Gastroesophageal sphincter (tissue), 4 donors: ENCODE results near the gene TIMP4. TPM values are rescaled to one million over a fixed set of nuclear protein-coding genes. Genes with fewer than 3 reads are reported as not detected.
A peak's percentile ranks its signal among the peaks of the same experiment; 100 is the strongest.

Experiments
- ATAC-seq: fragments of 150-250 bp; one replicate; pipeline ENCODE4 v1.9.1; 2016; ENCODE audit warnings: mild to moderate bottlenecking, moderate library complexity
- H3K27ac ChIP-seq, 4 donors: fragments of 200-600 bp; sonication (generic) in 3 of 4; 1 replicate in 3 of 4; 2 replicates in 1 of 4; pipeline ENCODE4 v1.5.1; 2016 to 2019
- H3K27me3 ChIP-seq: fragments of 200-600 bp; sonication (generic); one replicate; pipeline ENCODE4 v1.5.1; 2019
- H3K36me3 ChIP-seq, 2 donors: fragments of 200-600 bp; sonication (generic); one replicate each; pipeline ENCODE4 v1.5.1; 2019; ENCODE audit warnings: control low read depth in 1 of 2
- H3K4me1 ChIP-seq, 3 donors: fragments of 200-600 bp; sonication (generic); 1 replicate in 2 of 3; 2 replicates in 1 of 3; pipeline ENCODE4 v1.5.1; 2016 to 2019; ENCODE audit warnings: control low read depth in 2 of 3
- H3K4me3 ChIP-seq, 2 donors: fragments of 200-600 bp; sonication (generic); one replicate each; pipeline ENCODE4 v1.5.1; 2019; ENCODE audit warnings: mild to moderate bottlenecking in 1 of 2, moderate library complexity in 1 of 2
- H3K9me3 ChIP-seq, 3 donors: fragments of 200-600 bp; sonication (generic); one replicate each; pipeline ENCODE4 v1.5.1; 2017 to 2019; ENCODE audit warnings: control low read depth in 2 of 3
- EP300 ChIP-seq: sonication (generic); formaldehyde crosslinking; IDR thresholded peaks from one replicate; pipeline ENCODE4 v1.6.1; 2017; ENCODE audit warnings: antibody characterized with exemption, mild to moderate bottlenecking
- POLR2A ChIP-seq, 2 donors: fragments of 450-650 bp; IDR thresholded peaks; one replicate each; pipeline ENCODE4 v1.6.1; 2017; ENCODE audit warnings: antibody characterized with exemption in 2 of 2, mild to moderate bottlenecking in 2 of 2, moderate library complexity in 1 of 2
- POLR2AphosphoS5 ChIP-seq: sonication (generic); formaldehyde crosslinking; IDR thresholded peaks from one replicate; pipeline ENCODE4 v1.6.1; 2017; ENCODE audit warnings: antibody characterized with exemption
- WGBS, 2 donors: methylation state at CpG; one replicate each; pipeline ENCODE4 v1.1.5; 2018; ENCODE audit warnings: low coverage in 1 of 2; 5-methylcytosine and 5-hydroxymethylcytosine counted together
- total RNA-seq, 4 donors: library from RNA; depleted of rRNA; stranded (reverse); fragments of >200 nt; gene quantifications; one replicate each; pipeline ENCODE4 v1.1.0, GENCODE V29; 2016
- TF ChIP-seq, protein P1 (sequence below), 4 experiments: fragments of 200-600 bp in 2 of 4; fragments of 450-650 bp in 2 of 4; sonication (generic) in 1 of 4; IDR thresholded peaks; one replicate each; pipeline ENCODE4 v1.5.1; 2017 to 2019; ENCODE audit warnings: antibody characterized with exemption in 4 of 4, mild to moderate bottlenecking in 2 of 4, moderate library complexity in 2 of 4

Gene TIMP4
- total RNA-seq, 4 donors from 2014 or later: 16.5 to 35.1 (median 29.2) TPM

DNA sequence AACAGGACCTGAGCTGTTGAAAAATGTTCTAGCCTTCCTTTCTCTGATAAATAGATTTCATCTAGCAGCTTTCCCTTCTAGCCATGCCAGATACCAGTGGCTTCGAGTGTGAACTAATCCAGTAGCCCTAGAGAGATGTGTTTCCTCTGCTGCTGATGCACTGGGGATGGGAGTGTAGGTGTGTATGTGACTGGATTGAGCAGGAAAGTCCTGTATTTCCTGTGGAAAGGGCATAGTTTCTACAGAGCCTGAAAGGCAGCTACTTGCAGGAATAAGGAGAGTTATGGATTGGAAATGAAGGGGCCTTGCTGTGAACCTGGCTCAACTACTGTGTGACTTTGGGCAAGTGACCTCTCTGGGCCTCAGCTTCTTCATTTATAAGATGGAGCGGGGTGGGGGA lies 8.6 kb downstream of the TIMP4 start:
- ATAC-seq: no peak
- Histone ChIP-seq H3K27ac (peak overlapping the region in 1 of 4 donors; percentile 12), H3K4me3 (no peak overlapping the region), H3K9me3 (no peaks in the 10 kb centered on the region), H3K4me1 (peaks cover 0 to 14% (median 0%) of the 10 kb centered on the region in 3 donors), H3K27me3 (no peaks in the 10 kb centered on the region), H3K36me3 (peaks cover 0 to 26% of the 10 kb centered on the region in 2 donors)
- 69 to 100% methylated on average over 1 to 2 of the region's 2 CpGs for WGBS, 2 donors
- TF ChIP-seq EP300: no peak
- no peak for TF ChIP-seq POLR2A (IDR thresholded peaks at IDR 0.05)
- TF ChIP-seq, protein P1, sequence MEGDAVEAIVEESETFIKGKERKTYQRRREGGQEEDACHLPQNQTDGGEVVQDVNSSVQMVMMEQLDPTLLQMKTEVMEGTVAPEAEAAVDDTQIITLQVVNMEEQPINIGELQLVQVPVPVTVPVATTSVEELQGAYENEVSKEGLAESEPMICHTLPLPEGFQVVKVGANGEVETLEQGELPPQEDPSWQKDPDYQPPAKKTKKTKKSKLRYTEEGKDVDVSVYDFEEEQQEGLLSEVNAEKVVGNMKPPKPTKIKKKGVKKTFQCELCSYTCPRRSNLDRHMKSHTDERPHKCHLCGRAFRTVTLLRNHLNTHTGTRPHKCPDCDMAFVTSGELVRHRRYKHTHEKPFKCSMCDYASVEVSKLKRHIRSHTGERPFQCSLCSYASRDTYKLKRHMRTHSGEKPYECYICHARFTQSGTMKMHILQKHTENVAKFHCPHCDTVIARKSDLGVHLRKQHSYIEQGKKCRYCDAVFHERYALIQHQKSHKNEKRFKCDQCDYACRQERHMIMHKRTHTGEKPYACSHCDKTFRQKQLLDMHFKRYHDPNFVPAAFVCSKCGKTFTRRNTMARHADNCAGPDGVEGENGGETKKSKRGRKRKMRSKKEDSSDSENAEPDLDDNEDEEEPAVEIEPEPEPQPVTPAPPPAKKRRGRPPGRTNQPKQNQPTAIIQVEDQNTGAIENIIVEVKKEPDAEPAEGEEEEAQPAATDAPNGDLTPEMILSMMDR (IDR thresholded peaks at IDR 0.05): no peak
- no peak for TF ChIP-seq POLR2AphosphoS5

DNA sequence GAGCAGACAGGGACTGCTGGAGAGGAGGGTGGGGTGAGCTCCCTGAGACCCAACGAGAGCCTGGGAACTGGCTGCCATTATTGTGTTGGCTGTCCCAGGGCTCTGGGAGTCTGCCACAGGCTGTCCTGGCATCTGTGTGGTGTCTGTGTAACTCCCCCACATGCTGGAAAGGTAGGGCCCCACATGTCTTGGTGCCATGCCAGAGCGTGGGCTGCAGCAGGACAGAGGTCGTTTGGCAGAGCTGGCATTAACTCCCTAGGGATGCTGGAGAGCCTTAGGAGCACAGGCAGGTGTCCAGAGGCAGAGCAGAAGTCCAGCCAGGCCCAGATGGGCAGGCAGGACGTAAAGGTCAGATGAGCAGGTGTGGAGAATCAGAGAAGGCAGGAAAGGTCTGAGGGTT lies 9.7 kb downstream of the TIMP4 start:
- TF ChIP-seq POLR2AphosphoS5 (no peak), POLR2A (IDR thresholded peaks at IDR 0.05) (no peak), EP300 (no peak)
- TF ChIP-seq, protein P1 (IDR thresholded peaks at IDR 0.05): no peak
- no peak for ATAC-seq
- 40 to 54% methylated on average over 1 to 2 of the region's 4 CpGs for WGBS, 2 donors

DNA sequence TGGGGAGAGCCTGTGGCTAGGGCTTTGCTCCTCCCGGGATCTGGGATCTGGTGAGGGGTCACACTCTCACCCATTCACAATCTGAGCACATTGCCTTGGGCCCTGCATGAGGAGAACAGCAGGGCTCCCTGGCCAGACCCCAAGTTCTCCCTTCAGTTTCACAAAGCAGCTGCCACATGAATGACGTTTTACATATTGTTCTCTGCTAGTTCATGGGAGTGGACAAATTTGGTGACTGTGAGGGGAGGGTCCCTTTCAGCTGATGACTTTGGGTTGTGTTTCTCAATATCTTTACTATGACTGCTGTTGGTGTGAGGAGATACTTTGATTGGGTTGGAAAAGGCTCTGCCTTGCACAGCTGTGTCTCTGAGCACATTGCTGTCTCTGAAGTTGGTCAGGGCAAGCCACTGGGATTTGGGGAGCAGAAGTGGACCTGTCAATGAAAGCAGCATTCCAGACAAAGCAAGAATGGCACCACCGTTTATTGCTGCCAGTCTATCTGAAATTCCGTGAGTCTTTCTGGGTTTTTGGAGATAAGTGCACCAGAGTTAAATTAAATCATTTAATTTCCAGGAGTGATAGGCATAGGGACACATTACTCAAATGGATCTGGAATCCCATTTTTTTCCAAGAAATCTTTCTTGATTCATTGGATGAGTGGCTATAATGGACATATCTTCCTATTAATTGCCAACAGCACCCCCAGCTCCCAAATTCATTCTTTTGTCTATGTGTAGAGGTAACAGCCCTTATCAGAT lies 10.3 kb downstream of the TIMP4 start:
- peak overlapping the region in 1 of 2 donors; percentile 12 for H3K4me3 ChIP-seq
- peaks cover 0 to 22% of the 10 kb centered on the region in 2 donors for H3K36me3 ChIP-seq
- peak; percentile 16 for ATAC-seq
- peak overlapping the region in 3 of 4 donors; percentile 16 to 54 (median 41) for H3K27ac ChIP-seq
- no peaks in the 10 kb centered on the region for H3K27me3 ChIP-seq
- peaks cover 0 to 32% (median 7%) of the 10 kb centered on the region in 3 donors for H3K4me1 ChIP-seq
- WGBS, 2 donors: 80 to 87% methylated on average over 2 to 3 of the region's 4 CpGs
- no peaks in the 10 kb centered on the region for H3K9me3 ChIP-seq
- TF ChIP-seq POLR2A (IDR thresholded peaks at IDR 0.05) (no peak), POLR2AphosphoS5 (peak; percentile 25), EP300 (no peak)
- TF ChIP-seq, protein P1 (IDR thresholded peaks at IDR 0.05): no peak

More for the DNA sequence above, 9.7 kb downstream of the TIMP4 start:
- peak overlapping the region in 1 of 2 donors; percentile 12 for H3K4me3 ChIP-seq
- H3K27me3 ChIP-seq: no peaks in the 10 kb centered on the region
- H3K9me3 ChIP-seq: no peaks in the 10 kb centered on the region
- H3K4me1 ChIP-seq: peaks cover 0 to 25% (median 7%) of the 10 kb centered on the region in 3 donors
- H3K27ac ChIP-seq: peak overlapping the region in 3 of 4 donors; percentile 16 to 54 (median 41)
- H3K36me3 ChIP-seq: peaks cover 0 to 26% of the 10 kb centered on the region in 2 donors

DNA sequence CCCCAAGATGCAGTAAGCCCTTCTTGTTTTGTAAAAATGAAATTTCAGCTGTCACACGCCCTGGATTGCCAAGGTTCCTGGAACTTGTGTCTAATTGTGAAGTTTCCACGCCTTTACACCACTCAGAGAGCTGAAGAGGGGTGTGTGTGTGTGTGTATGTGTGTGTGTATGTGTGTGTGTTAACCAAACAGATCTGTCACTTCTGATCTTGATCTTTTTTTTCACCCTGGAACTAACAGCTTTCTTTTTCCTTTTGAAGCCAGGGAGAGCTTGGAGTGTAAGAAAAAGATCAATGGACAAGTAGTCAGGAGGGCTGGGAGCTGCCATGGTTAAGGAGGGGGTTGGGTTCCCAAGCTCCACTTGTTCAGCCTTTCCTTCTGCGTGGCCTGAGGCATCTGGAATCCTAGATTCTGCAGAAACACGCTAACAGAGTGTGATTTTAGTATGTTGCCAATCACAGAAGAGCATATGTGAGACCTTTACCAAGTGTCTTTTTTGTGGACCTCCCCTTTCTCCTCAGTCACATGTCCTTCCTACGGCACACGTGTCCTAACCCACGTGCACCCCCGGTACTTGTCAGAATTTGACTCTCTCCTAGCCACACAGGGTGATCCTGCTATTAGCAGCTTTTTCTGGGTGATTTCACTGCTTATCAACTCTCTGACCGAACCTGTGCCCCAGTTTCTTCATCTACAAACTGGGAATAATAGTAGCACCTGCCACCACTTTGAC lies 11.5 kb downstream of the TIMP4 start:
- Histone ChIP-seq H3K27ac (peak overlapping the region in 3 of 4 donors; percentile 38 to 61 (median 54)), H3K4me3 (no peak overlapping the region), H3K4me1 (peaks cover 0 to 41% (median 7%) of the 10 kb centered on the region in 3 donors), H3K36me3 (peaks cover 0 to 11% of the 10 kb centered on the region in 2 donors), H3K9me3 (no peaks in the 10 kb centered on the region), H3K27me3 (no peaks in the 10 kb centered on the region)
- ATAC-seq: no peak
- no peak for TF ChIP-seq POLR2A (IDR thresholded peaks at IDR 0.05)
- no peak for TF ChIP-seq POLR2AphosphoS5
- TF ChIP-seq, protein P1 (IDR thresholded peaks at IDR 0.05): no peak
- TF ChIP-seq EP300: no peak
- WGBS, 2 donors: 74 to 78% methylated on average over 7 to 9 of the region's 9 CpGs
